Coronary artery (tissue), 2 donors: ENCODE measurements around the gene CTNS.
A peak's percentile ranks its signal among the peaks of the same experiment; 100 is the strongest.

Experiments
- DNase-seq: peaks from one replicate; pipeline ENCODE4 v3.0.0-alpha.2; 2017; ENCODE audit warnings: low spot score
- H3K27ac ChIP-seq, 2 donors: fragments of 200-600 bp; sonication (generic); one replicate each; pipeline ENCODE4 v1.5.1; 2016 to 2019
- H3K4me3 ChIP-seq: fragments of 200-600 bp; sonication (generic); 2 replicates; pipeline ENCODE4 v1.5.1; 2016; ENCODE audit warnings: mild to moderate bottlenecking, moderate library complexity
- TF ChIP-seq, protein P1 (sequence below): fragments of 200-600 bp; sonication (generic); IDR thresholded peaks from one replicate; pipeline ENCODE4 v1.5.1; 2019; ENCODE audit warnings: antibody characterized with exemption

CTNS gene

DNA sequence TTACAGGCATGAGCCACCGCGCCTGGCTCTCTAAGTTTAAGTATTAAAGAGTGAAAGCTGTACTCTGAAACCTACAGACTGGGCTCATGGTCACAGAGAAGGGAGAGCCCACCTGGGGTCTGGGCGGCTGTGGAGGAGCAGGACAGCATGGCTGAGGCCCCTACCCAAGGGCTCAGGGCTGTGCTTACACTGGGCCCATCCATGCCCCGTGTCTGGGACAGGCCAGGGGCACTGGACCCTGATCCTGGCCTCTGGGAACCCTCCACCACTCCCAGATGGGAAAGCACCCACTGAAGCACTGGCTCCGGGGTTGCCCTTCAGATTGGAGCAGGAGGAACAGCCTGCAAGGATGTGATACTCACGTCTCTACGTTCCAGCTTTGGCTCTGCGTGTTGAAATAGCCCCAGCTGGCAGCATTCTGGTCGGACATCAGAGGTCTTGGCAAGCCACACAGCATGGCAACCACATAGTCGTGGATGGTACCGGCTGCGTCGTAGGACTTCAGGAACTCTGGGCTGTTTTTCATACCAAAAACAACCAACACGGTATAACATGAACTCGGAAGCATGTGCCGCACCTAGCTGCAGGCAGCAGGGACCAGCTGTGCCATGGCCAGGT lies 13.5 kb upstream of the CTNS start:
- no peak overlapping the region for H3K27ac ChIP-seq
- DNase-seq, result no peak
- H3K4me3 ChIP-seq, result no peak overlapping the region
- TF ChIP-seq, protein P1, sequence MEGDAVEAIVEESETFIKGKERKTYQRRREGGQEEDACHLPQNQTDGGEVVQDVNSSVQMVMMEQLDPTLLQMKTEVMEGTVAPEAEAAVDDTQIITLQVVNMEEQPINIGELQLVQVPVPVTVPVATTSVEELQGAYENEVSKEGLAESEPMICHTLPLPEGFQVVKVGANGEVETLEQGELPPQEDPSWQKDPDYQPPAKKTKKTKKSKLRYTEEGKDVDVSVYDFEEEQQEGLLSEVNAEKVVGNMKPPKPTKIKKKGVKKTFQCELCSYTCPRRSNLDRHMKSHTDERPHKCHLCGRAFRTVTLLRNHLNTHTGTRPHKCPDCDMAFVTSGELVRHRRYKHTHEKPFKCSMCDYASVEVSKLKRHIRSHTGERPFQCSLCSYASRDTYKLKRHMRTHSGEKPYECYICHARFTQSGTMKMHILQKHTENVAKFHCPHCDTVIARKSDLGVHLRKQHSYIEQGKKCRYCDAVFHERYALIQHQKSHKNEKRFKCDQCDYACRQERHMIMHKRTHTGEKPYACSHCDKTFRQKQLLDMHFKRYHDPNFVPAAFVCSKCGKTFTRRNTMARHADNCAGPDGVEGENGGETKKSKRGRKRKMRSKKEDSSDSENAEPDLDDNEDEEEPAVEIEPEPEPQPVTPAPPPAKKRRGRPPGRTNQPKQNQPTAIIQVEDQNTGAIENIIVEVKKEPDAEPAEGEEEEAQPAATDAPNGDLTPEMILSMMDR, result no peak

GRCh38 chr17:3626831-3627768 lies 9.5 kb upstream of the CTNS start:
- H3K27ac ChIP-seq, result no peak overlapping the region
- H3K4me3 ChIP-seq, result no peak overlapping the region
- no peak for DNase-seq
- TF ChIP-seq, protein P1, result no peak

DNA sequence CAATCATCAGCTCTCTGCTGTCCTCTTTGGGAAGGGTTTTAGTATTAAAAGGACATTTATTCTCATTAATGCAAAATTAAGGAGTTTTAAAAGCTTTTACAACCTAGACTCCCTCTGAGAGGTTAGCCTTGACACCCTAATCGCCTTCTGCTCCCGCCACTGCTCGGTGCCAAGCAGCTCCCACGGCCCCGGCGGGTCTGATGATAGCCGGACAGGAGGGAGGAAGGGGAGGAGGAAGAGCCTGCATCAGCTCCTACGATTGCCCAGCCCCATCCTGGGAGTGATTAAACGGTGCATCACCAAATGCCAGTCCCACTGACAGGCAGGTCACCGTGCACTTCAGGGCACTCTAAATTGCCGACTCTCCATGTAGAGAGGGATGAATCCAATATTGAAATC lies 8.8 kb upstream of the CTNS start:
- Histone ChIP-seq H3K4me3 (no peak overlapping the region), H3K27ac (no peak overlapping the region)

DNA sequence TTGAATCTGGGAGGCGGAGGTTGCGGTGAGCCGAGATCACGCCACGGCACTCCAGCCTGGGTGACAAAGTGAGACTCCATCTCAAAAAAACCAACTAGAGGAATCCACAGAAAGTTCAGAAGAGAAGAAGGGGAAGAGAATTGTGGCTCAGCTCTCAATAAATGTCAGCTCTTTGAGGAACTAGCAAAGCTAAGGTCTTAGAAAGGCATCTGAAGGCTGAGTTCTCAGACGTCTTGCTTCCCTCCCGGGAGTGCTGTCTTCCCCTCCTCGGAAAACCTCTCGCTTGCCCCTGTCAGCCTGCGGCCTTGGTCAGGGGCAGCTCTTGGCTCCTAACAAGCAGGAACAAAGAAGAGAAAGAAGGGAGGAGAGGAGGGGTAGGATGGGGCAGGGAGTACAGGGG lies 5.8 kb upstream of the CTNS start:
- no peak for DNase-seq
- Histone ChIP-seq H3K27ac (no peak overlapping the region), H3K4me3 (no peak overlapping the region)
- TF ChIP-seq, protein P1, result no peak

More for the DNA sequence above, 8.8 kb upstream of the CTNS start:
- TF ChIP-seq, protein P1, result no peak
- DNase-seq, result no peak

GRCh38 chr17:3632287-3632686 lies 4.3 kb upstream of the CTNS start:
- no peak for DNase-seq
- TF ChIP-seq, protein P1, result no peak
- Histone ChIP-seq H3K27ac (no peak overlapping the region), H3K4me3 (no peak overlapping the region)

- TF ChIP-seq, protein P1, result no peak
- Histone ChIP-seq H3K4me3 (peak overlapping the region; percentile 100), H3K27ac (peak overlapping the region; percentile 2 to 98)
- no peak for DNase-seq
Observed at GRCh38 chr17:3635474-3636153, 946 bp upstream of the CTNS start.
